ENCODE results near the gene GRIP2.

DNA sequence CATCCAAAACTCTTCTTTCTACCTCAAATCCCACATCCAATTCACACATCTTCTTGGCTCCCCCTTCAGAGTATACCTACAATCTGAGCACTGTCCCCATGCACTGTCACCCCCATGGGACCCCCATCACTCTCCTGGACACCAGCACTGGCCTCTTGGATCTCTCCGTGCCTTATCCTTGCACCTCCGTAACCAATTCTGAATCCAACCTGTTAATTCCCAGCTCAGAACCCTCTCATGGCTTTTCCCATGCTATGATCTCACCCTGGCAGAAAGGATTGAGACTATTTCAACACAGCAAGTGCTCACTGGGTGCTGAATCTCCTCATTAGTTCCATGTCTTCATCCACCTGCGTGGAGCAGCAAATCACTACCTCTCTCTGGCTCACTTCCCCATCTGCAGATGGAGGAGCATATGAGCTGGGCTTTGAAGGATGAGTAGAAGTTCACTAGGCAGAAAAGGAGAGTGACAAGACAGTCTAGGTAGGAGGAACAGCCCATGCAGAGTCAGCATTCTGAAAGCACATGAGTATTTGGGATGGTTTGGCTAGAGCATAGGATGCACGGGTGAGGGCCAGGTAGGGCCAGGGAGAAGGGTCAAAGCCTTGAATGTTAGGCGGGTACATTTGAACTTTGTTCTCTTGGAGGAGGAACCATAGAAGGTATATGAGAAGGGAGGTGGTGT lies 89.1 kb downstream of the GRIP2 start:
- TF ChIP-seq, protein P1, sequence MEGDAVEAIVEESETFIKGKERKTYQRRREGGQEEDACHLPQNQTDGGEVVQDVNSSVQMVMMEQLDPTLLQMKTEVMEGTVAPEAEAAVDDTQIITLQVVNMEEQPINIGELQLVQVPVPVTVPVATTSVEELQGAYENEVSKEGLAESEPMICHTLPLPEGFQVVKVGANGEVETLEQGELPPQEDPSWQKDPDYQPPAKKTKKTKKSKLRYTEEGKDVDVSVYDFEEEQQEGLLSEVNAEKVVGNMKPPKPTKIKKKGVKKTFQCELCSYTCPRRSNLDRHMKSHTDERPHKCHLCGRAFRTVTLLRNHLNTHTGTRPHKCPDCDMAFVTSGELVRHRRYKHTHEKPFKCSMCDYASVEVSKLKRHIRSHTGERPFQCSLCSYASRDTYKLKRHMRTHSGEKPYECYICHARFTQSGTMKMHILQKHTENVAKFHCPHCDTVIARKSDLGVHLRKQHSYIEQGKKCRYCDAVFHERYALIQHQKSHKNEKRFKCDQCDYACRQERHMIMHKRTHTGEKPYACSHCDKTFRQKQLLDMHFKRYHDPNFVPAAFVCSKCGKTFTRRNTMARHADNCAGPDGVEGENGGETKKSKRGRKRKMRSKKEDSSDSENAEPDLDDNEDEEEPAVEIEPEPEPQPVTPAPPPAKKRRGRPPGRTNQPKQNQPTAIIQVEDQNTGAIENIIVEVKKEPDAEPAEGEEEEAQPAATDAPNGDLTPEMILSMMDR (conservative IDR thresholded peaks at IDR 0.05; ENCODE audit: low read length) = no peak
- TF ChIP-seq EZH2phosphoT487 (IDR thresholded peaks at IDR 0.05; ENCODE audit: borderline replicate concordance, low read depth, low read length) = no peak

Data from OCI-LY7 (cell line).